B cell (primary cell): ENCODE results near the gene PIF1. TPM values are rescaled to one million over a fixed set of nuclear protein-coding genes. Genes with fewer than 3 reads are reported as not detected.
A peak's percentile ranks its signal among the peaks of the same experiment; 100 is the strongest.

Experiments
- ATAC-seq: fragments of 200-7000 bp; cut with Tn5 transposase; one replicate; pipeline ENCODE4 v1.10.0; 2021; ENCODE audit warnings: low read depth, mild to moderate bottlenecking, moderate number of reproducible peaks, moderate library complexity
- CTCF ChIA-PET: fragments of 350-600 bp; sonication (Branson Sonifier 250); formaldehyde crosslinking; loops from one replicate; lab custom pipeline; 2021; ENCODE audit warnings: antibody characterized with exemption, inconsistent platforms; lab: Charles Lee
- POLR2A ChIA-PET: fragments of 350-600 bp; sonication (Branson Sonifier 250); formaldehyde crosslinking; loops from one replicate; lab custom pipeline; 2021; ENCODE audit warnings: antibody characterized with exemption; lab: Charles Lee
- DNase-seq: peaks from one replicate; pipeline ENCODE4 v3.0.0; 2013
- H2AFZ ChIP-seq: 2 replicates; pipeline ENCODE4 v1.6.1; 2012; ENCODE audit warnings: mild to moderate bottlenecking, low read depth, low read length; ENCODE audit not compliant: insufficient read depth, poor library complexity, severe bottlenecking
- H3K27ac ChIP-seq, 2 donors: 1 replicate in 1 of 2; 2 replicates in 1 of 2; pipeline ENCODE4 v1.5.1; 2012 to 2013; ENCODE audit warnings: low read length in 2 of 2, mild to moderate bottlenecking in 2 of 2, moderate library complexity in 1 of 2
- H3K27me3 ChIP-seq, 4 experiments: fragments of 200-600 bp in 1 of 4; sonication (generic) in 1 of 4; replicated peaks in 1 of 4; 1 replicate in 2 of 4; 2 replicates in 2 of 4; pipeline versions ENCODE4 v1.6.1 to v1.7.0; 2013 to 2016; ENCODE audit warnings: low read length in 3 of 4, mild to moderate bottlenecking in 2 of 4, mixed read lengths in 1 of 4, moderate library complexity in 1 of 4; ENCODE audit not compliant: insufficient read depth in 4 of 4, control insufficient read depth in 3 of 4; ENCODE audit errors: control extremely low read depth in 1 of 4
- H3K36me3 ChIP-seq, 2 experiments: replicated peaks in 1 of 2; 1 replicate in 1 of 2; 2 replicates in 1 of 2; pipeline versions ENCODE4 v1.6.1 to v1.7.1; 2013; ENCODE audit warnings: low read length in 1 of 2; ENCODE audit not compliant: insufficient read depth in 2 of 2, control insufficient read depth in 1 of 2; ENCODE audit errors: control extremely low read depth in 1 of 2, extremely low read depth in 1 of 2
- H3K4me1 ChIP-seq, 2 donors: fragments of 200-600 bp in 1 of 2; sonication (generic) in 1 of 2; 1 replicate in 1 of 2; 2 replicates in 1 of 2; pipeline versions ENCODE4 v1.5.1 to v1.6.1; 2013 to 2017; ENCODE audit warnings: low read length in 2 of 2; ENCODE audit not compliant: control insufficient read depth in 2 of 2, insufficient read depth in 2 of 2
- H3K4me2 ChIP-seq: replicated peaks from 2 replicates; pipeline ENCODE3; 2012; ENCODE audit warnings: mild to moderate bottlenecking, low read depth, low read length; ENCODE audit not compliant: poor library complexity, severe bottlenecking
- H3K4me3 ChIP-seq, 5 experiments: fragments of 200-600 bp in 1 of 5; sonication (generic) in 1 of 5; 1 replicate in 3 of 5; 2 replicates in 2 of 5; pipeline versions ENCODE4 v1.5.1 to v1.7.0; 2011 to 2016; ENCODE audit warnings: low read length in 4 of 5, mild to moderate bottlenecking in 4 of 5, low read depth in 2 of 5, control low read depth in 1 of 5, moderate library complexity in 1 of 5; ENCODE audit not compliant: insufficient read depth in 1 of 5; ENCODE audit errors: control extremely low read depth in 1 of 5, extremely low read depth in 1 of 5
- H3K79me2 ChIP-seq: fragments of 200-600 bp; sonication (generic); one replicate; pipeline ENCODE4 v1.6.0; 2016; ENCODE audit warnings: low read length; ENCODE audit not compliant: control insufficient read depth, insufficient read depth
- H3K9ac ChIP-seq: fragments of 200-600 bp; sonication (generic); 2 replicates; pipeline ENCODE4 v1.6.1; 2017; ENCODE audit warnings: mild to moderate bottlenecking, low read length, moderate library complexity
- H3K9me3 ChIP-seq, 3 donors: one replicate each; pipeline versions ENCODE4 v1.6.1 to v1.7.1; 2013; ENCODE audit warnings: low read length in 2 of 3; ENCODE audit not compliant: control insufficient read depth in 2 of 3, insufficient read depth in 1 of 3; ENCODE audit errors: control extremely low read depth in 1 of 3
- H4K20me1 ChIP-seq: 2 replicates; pipeline ENCODE4 v1.6.0; 2012; ENCODE audit warnings: mild to moderate bottlenecking, low read length; ENCODE audit not compliant: insufficient read depth, control insufficient read depth, poor library complexity, severe bottlenecking
- H3K27ac Mint-ChIP-seq: one replicate; pipeline ENCODE4 v1.8.0; 2021; ENCODE audit warnings: mixed read lengths
- H3K27me3 Mint-ChIP-seq: one replicate; pipeline ENCODE4 v1.8.0; 2021; ENCODE audit warnings: mixed read lengths
- H3K4me1 Mint-ChIP-seq: one replicate; pipeline ENCODE4 v1.8.0; 2021; ENCODE audit warnings: mixed read lengths
- H3K4me3 Mint-ChIP-seq: one replicate; pipeline ENCODE4 v1.8.0; 2021; ENCODE audit warnings: mixed read lengths
- H3K9me3 Mint-ChIP-seq: one replicate; pipeline ENCODE4 v1.8.0; 2022; ENCODE audit warnings: mixed read lengths; ENCODE audit not compliant: insufficient read depth
- CTCF ChIP-seq: fragments of 200-600 bp; IDR thresholded peaks from one replicate; pipeline ENCODE4 v1.8.0; 2022; ENCODE audit warnings: antibody characterized with exemption, mild to moderate bottlenecking
- EZH2 ChIP-seq: IDR thresholded peaks from 2 replicates; pipeline ENCODE4 v1.6.1; 2012; ENCODE audit warnings: borderline replicate concordance, low read depth, mild to moderate bottlenecking, moderate library complexity, low read length; ENCODE audit not compliant: insufficient read depth, poor library complexity, severe bottlenecking
- WGBS: methylation state at CpG from one replicate; pipeline ENCODE4 v1.1.5; 2013; ENCODE audit warnings: missing lambda C conversion rate; ENCODE audit not compliant: insufficient coverage; 5-methylcytosine and 5-hydroxymethylcytosine counted together
- intact Hi-C: fragments of 100-400 bp; cut with micrococcal nuclease; formaldehyde crosslinking; loops from one replicate; pipeline ENCODE4 v1.10.0; 2022
- polyA plus RNA-seq: library from polyadenylated mRNA; depleted of rRNA; stranded (reverse); fragments of >200 nt; gene quantifications from 2 replicates; pipeline ENCODE4 v1.2.3, GENCODE V29; 2012
- total RNA-seq, 2 donors: library from RNA; stranded (reverse); fragments of 120-200 nt in 1 of 2; gene quantifications; 1 replicate in 1 of 2; 2 replicates in 1 of 2; pipeline versions ENCODE4 v1.2.3 to v1.2.4, GENCODE V29; 2013 to 2022

The PIF1 gene
- total and polyA plus RNA-seq, 2 donors (not counting 1 experiment from before 2014, with no cell fraction given): 2.0 to 6.2 TPM

GRCh38 chr15:64779024-64779423, 46.4 kb downstream of the PIF1 start:
- no peak overlapping the region for H3K27ac ChIP-seq
- H3K9me3 ChIP-seq: peaks cover 0 to 3% (median 0%) of the 10 kb centered on the region in 3 donors
- H3K27ac Mint-ChIP-seq: no peak overlapping the region
- no peak for TF ChIP-seq CTCF
- no peak for TF ChIP-seq EZH2
- ATAC-seq: no peak
- H3K4me2 ChIP-seq: no peak overlapping the region
- CTCF ChIA-PET: interaction anchor here (1.4 kb wide), 1 partner anchor 31 kb away, joined by 7 read pairs; no protein-coding TSS in a partner anchor
- H3K27me3 ChIP-seq: peaks cover 0 to 26% (median 10%) of the 10 kb centered on the region in 4 experiments
- POLR2A ChIA-PET: no interaction called here
- no peak overlapping the region for H2AFZ ChIP-seq
- no peak overlapping the region for H3K4me3 Mint-ChIP-seq
- no peak overlapping the region for H3K9ac ChIP-seq
- H3K36me3 ChIP-seq: no peaks in the 10 kb centered on the region
- H3K4me3 ChIP-seq: no peak overlapping the region
- 77% methylated on average over 1 of the region's 2 CpGs for WGBS
- H3K27me3 Mint-ChIP-seq: peaks cover 15% of the 10 kb centered on the region
- H3K79me2 ChIP-seq: no peaks in the 10 kb centered on the region
- DNase-seq: no peak
- no peaks in the 10 kb centered on the region for H3K9me3 Mint-ChIP-seq
- H4K20me1 ChIP-seq: no peaks in the 10 kb centered on the region
- intact Hi-C loops: no loop called here
- H3K4me1 Mint-ChIP-seq: peaks cover 14% of the 10 kb centered on the region
- H3K4me1 ChIP-seq: peaks cover 12 to 18% of the 10 kb centered on the region in 2 donors

- DNase-seq: no peak
- peaks cover 0 to 3% (median 0%) of the 10 kb centered on the region in 3 donors for H3K9me3 ChIP-seq
- TF ChIP-seq EZH2: no peak
- no peak for TF ChIP-seq CTCF
- H3K4me3 ChIP-seq: peak overlapping the region in 1 of 5 experiments; percentile 42
- intact Hi-C loops: no loop called here
- H3K27me3 Mint-ChIP-seq: peaks cover 25% of the 10 kb centered on the region
- H3K9me3 Mint-ChIP-seq: no peaks in the 10 kb centered on the region
- 58% methylated on average over 17 of the region's 25 CpGs for WGBS
- H3K27ac ChIP-seq: no peak overlapping the region
- H3K27me3 ChIP-seq: peaks cover 0 to 40% (median 19%) of the 10 kb centered on the region in 4 experiments
- H3K4me1 Mint-ChIP-seq: peaks cover 11% of the 10 kb centered on the region
- no peak for ATAC-seq
- H2AFZ ChIP-seq: peak overlapping the region; percentile 65
- POLR2A ChIA-PET: interaction anchor here (0.5 kb wide), 1 partner anchor 8 kb away, joined by 6 read pairs; no protein-coding TSS in a partner anchor
- H4K20me1 ChIP-seq: no peaks in the 10 kb centered on the region
- no peak overlapping the region for H3K9ac ChIP-seq
- H3K27ac Mint-ChIP-seq: no peak overlapping the region
- no peaks in the 10 kb centered on the region for H3K36me3 ChIP-seq
- H3K79me2 ChIP-seq: no peaks in the 10 kb centered on the region
- H3K4me1 ChIP-seq: peaks cover 12% of the 10 kb centered on the region in 2 donors
- CTCF ChIA-PET: interaction anchor here (1.0 kb wide), 1 partner anchor 34 kb away, joined by 3 read pairs; no protein-coding TSS in a partner anchor
- peak overlapping the region; percentile 97 for H3K4me2 ChIP-seq
- H3K4me3 Mint-ChIP-seq: peak overlapping the region; percentile 82
Observed at GRCh38 chr15:64776402-64776786, 49.1 kb downstream of the PIF1 start.
